ENCODE data around the gene FAF1. TPM values are rescaled to one million over a fixed set of nuclear protein-coding genes. Genes with fewer than 3 reads are reported as not detected.

Gene FAF1
- total RNA-seq, 4 donors from 2014 or later: 72.0 to 107 (median 92.0) TPM

- Histone ChIP-seq H3K36me3 (no peaks in the 10 kb centered on the region), H3K9me3 (no peaks in the 10 kb centered on the region), H3K27me3 (peaks cover 96 to 98% (median 97%) of the 10 kb centered on the region in 3 donors), H3K4me1 (peaks cover 20 to 24% of the 10 kb centered on the region in 2 donors), H3K27ac (no peak overlapping the region), H3K4me3 (no peak overlapping the region)
- intact Hi-C loops (cut with DNase I; ENCODE audit: low total_unique reads) (no loop called here), in situ Hi-C loops (cut with MboI; ENCODE audit: low sequenced_read_pairs in 4 of 4) (no loop called here)
- no peak for TF ChIP-seq POLR2A (IDR thresholded peaks at IDR 0.05)
- TF ChIP-seq CTCF (IDR thresholded peaks at IDR 0.05 in 4 of 5, conservative IDR thresholded peaks at IDR 0.05 in 1 of 5): no peak
- no peak for DNase-seq
- no peak for ATAC-seq
Observed at GRCh38 chr1:50419192-50419906, 540.7 kb downstream of the FAF1 start.

GRCh38 chr1:50418600-50419109 is 541.4 kb downstream of the FAF1 start:
- ATAC-seq (no peak), DNase-seq (no peak)
- in situ Hi-C loops (cut with MboI; ENCODE audit: low sequenced_read_pairs in 4 of 4) (no loop called here), intact Hi-C loops (cut with DNase I; ENCODE audit: low total_unique reads) (no loop called here)
- H3K9me3 ChIP-seq: no peaks in the 10 kb centered on the region
- H3K27me3 ChIP-seq: peaks cover 94 to 97% (median 95%) of the 10 kb centered on the region in 3 donors
- H3K4me1 ChIP-seq: peaks cover 20 to 21% of the 10 kb centered on the region in 2 donors
- TF ChIP-seq POLR2A (IDR thresholded peaks at IDR 0.05) (no peak), CTCF (IDR thresholded peaks at IDR 0.05 in 4 of 5, conservative IDR thresholded peaks at IDR 0.05 in 1 of 5) (no peak)
- H3K36me3 ChIP-seq: no peaks in the 10 kb centered on the region
- peak overlapping the region; percentile 35 to 51 (median 42) for H3K4me3 ChIP-seq
- H3K27ac ChIP-seq: no peak overlapping the region

GRCh38 chr1:50417946-50418599 is 542.0 kb downstream of the FAF1 start:
- Histone ChIP-seq H3K4me1 (peaks cover 14 to 16% of the 10 kb centered on the region in 2 donors), H3K36me3 (no peaks in the 10 kb centered on the region), H3K27ac (no peak overlapping the region), H3K27me3 (peaks cover 94% of the 10 kb centered on the region in 3 donors), H3K9me3 (no peaks in the 10 kb centered on the region), H3K4me3 (peak overlapping the region; percentile 35 to 51 (median 42))
- TF ChIP-seq CTCF (IDR thresholded peaks at IDR 0.05 in 4 of 5, conservative IDR thresholded peaks at IDR 0.05 in 1 of 5): no peak
- no peak for TF ChIP-seq POLR2A (IDR thresholded peaks at IDR 0.05)
- ATAC-seq: no peak
- intact Hi-C loops (cut with DNase I; ENCODE audit: low total_unique reads): no loop called here
- no peak for DNase-seq
- in situ Hi-C loops (cut with MboI; ENCODE audit: low sequenced_read_pairs in 4 of 4): no loop called here

- ATAC-seq: no peak
- H3K27me3 ChIP-seq: peaks cover 88 to 94% (median 92%) of the 10 kb centered on the region in 3 donors
- peaks cover 11 to 13% of the 10 kb centered on the region in 2 donors for H3K4me1 ChIP-seq
- in situ Hi-C loops (cut with MboI; ENCODE audit: low sequenced_read_pairs in 4 of 4) (no loop called here), intact Hi-C loops (cut with DNase I; ENCODE audit: low total_unique reads) (no loop called here)
- H3K36me3 ChIP-seq: no peaks in the 10 kb centered on the region
- no peak for DNase-seq
- H3K4me3 ChIP-seq: peak overlapping the region in 1 of 4 donors; percentile 9
- H3K27ac ChIP-seq: no peak overlapping the region
- TF ChIP-seq CTCF (IDR thresholded peaks at IDR 0.05 in 4 of 5, conservative IDR thresholded peaks at IDR 0.05 in 1 of 5) (no peak), POLR2A (IDR thresholded peaks at IDR 0.05) (no peak)
- H3K9me3 ChIP-seq: no peaks in the 10 kb centered on the region
Observed at GRCh38 chr1:50417507-50417906, 542.6 kb downstream of the FAF1 start.
